ENCODE results near the gene CETP.
"Not testable (repeated sequence)": the region's sequence is repeated elsewhere in the genome, so short reads cannot be mapped to it uniquely, and the experiment has no call there.

CETP gene

DNA sequence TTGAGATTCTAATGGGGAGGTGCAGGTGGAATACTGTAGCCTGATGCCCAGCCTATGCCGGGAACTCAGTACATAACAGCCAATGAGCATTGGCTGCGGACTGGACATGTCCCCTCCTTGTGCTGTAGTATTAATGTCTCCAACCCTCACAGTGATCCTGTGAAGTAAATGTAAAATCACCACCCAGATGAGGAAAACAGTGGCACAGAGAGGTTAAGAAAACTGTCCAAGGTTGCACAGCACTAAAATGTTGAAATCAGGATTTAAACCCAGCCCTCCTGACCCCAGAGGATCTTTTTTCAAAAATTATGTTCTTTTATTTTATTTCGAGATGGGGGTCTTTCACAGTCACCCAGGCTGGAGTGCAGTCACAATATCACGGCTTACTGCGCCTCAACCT, 35.5 kb downstream of the CETP start:
- no peak for DNase-seq (ENCODE audit: low read depth, low spot score)

DNA sequence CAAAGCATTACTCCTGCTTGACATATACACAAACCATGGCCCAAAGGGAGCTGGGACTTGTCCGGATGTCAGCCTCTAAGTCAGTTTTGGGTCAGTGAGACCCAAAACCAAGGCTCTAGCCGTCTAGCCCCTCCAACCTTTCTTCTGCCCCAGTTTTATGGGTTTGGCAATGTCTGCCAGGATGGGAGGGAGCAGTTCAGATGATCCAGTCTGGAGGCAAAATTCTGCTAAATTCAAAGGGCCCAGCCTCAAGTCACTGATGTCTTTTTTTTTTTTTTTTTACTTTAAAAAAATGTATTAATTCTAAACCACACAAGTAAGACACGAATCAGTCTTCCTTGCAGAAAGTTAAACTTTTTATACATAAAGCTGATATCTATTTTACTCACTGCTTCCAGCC, 36.2 kb downstream of the CETP start:
- DNase-seq (ENCODE audit: low read depth, low spot score): no peak

DNA sequence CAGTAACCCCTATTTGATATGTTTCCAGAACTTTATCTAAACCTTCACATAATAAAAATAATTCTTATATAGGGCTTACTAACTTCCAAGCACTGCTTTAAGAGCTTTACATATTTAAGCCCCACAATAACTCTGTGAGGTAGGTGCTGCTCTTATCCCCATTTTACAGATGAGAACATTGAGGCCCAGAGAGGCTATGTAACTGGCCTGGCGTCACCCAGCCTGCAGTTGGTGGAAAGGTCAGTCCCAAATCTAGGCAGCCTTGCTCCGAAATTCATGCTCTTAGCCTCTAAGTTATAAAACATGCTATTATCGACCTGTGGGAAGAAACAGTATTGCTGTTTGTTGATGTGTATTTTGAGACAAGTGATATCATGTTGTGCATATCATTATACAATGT, 36.6 kb downstream of the CETP start:
- DNase-seq (ENCODE audit: low read depth, low spot score): no peak

DNA sequence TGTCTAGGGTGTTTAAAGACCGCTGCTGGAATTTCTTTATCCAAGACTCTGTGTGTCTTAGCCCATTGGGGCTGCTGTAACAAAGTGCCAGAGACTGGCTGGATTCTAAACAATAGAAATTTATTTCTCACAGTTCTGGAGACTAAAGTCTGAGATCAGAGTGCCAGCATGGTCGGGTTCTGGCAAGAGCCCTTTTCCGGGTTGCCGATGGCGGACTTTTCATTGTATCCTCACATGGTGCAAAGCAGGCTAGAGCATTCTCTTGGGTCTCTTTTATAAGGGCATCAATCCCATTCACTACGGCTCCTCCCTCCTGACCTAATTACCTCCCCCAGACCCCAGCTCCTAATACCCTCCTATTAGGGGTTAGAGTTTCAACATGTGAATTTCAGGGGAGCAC, 37.1 kb downstream of the CETP start:
- no peak for DNase-seq (ENCODE audit: low read depth, low spot score)

DNA sequence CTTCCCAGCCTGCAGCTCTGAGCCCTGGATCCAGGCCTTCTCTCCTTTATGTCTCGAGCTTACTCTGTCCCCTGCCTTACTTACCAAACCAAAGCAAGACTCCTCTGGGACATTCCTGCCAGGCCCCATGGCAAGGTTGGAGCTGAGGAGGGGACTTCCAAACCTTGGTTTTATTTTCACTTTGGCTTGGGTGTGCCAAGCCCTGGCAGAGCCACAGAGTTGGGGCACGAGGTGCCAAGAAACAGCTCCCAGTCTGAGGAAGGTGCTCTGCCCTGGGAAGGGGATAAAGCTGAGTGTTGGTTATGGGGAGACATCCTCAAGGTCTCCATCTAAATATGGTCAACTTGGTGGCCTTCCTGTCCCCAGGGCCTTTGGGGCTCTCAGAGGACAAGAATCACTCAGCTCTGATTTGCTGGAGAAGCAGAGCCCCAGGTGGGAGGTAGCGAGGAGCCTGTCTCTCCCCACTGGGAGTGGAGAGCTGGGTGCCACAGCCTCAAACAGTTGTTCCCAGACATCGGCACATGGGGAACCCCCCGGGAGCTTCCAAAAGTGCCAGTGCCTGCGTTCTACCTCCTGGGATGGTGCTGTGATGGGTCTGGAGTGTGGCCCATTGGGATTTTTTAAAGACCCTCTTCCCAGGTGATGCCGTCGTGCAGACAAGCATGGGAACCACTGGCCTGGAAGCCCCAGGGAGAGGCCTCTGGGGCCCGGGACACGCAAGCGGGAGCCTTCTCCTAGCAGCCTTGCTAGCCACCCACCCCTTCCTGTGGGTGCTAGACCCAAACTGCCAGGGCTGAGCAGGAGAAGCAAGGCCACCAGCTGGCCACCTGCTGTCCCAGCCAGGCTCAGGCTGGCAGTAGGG, 37.9 kb downstream of the CETP start:
- no peak for DNase-seq (ENCODE audit: low read depth, low spot score)

DNA sequence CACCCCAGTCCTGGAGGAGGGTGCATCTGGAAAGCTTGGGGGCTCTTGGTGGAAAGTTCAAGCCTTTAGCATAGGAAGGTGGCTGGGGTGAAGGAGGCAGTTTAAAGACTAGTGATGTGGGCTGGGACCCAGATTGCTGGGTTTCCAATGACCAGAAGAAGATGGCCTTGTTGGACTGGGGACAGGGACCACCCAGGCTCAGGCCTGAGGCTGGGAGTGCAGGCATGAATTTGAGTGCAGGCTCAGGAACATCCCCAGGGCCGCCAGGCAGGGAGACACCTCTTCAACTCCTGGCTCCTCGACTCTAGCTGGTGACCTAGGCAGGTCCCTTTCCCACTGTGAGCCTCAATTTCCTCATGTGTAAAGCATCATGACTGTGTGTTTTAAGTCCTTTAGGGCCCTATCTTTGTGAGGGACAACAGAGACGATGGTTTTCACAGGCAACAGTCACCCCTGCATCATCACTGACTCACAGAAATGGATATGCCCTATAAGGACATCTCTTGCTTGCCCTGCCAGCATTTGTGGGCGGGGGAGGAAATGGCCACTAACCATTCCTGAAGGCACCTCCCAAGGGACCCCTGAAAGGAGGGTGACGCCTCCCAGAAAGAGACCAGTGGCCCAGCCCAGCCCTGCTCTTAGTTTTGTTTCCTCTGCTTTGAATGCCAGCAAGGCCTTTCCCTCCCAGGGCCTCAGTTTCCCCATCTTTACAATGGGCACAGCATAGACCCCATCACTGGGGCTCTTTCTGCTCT, 38.7 kb downstream of the CETP start:
- peak; percentile 65 for DNase-seq (ENCODE audit: low read depth, low spot score)

DNA sequence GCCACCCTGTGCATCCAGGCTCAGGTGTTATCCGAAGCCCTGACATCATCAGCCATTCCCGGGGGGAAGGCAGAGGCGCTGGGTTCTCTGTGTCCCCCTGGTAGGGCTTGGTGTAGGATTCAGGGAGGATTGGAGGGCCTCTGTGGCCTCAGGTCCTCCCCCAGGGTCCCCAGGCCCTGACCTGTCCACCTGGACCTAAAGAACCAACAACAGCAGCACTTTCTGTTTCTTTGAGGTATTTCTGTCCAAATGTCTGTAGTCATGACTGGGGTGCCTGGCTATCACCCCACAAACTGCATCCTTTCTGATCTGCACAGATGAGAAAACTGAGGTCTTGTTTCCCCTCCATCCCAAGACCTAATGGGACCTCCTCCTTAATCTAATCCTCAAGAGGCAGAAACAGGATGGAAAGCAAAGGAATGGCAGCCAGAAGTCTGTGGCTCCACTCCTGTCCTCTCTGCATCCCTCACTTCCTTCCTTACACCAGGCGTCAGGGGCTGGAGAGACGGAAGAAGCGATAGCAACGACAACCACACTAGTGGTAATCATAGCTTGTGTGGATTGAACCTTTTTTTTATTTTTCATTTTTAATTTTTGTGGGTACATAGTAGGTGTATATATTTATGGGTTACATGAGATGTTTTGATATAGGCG, 39.4 kb downstream of the CETP start:
- DNase-seq (ENCODE audit: low read depth, low spot score): no peak

DNA sequence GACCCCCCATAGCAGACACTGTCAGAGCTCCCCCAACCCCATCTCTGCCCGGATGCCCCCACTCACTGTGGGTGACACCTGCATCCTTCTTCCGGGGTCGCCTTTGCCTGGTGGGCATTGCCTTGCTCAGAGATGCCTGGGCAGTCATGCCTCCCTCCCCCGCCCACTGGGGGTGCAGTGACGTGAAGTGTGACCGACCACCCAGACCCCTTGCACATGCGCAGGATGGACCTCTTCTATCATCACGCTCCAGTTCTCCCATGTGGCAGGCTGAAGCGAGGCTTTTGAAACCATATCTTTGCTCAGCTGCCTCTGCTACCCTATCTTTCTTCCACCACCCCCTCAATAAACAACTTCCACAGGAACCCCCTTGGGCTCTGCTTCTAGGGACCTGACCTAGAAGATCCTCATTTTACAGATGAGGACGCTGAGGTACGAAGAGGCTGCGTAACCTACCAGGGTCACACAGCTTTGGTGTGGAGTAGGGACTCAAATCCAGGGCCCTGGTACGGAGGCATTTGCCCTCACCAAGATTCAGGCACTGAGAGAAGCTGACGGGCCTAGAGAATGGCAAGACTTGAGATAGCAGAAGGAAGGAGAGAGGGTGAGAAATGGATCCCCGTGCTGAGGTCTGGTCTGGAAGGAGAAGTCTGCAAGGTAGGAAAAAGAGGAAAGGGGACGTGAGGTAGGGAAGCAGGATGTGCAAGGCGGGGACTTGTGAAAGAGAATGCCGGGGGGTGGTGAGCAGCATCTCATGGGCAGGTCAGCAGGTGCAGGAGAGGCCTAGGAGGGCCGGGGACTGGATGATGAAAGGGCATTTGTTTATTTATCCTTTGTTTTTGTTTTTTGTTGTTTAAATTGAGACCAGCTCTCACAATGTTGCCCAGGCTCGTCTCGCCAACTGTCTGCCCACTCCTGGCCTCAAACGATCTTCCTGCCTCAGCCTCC, 42.0 kb downstream of the CETP start:
- DNase-seq (ENCODE audit: low read depth, low spot score): no peak

DNA sequence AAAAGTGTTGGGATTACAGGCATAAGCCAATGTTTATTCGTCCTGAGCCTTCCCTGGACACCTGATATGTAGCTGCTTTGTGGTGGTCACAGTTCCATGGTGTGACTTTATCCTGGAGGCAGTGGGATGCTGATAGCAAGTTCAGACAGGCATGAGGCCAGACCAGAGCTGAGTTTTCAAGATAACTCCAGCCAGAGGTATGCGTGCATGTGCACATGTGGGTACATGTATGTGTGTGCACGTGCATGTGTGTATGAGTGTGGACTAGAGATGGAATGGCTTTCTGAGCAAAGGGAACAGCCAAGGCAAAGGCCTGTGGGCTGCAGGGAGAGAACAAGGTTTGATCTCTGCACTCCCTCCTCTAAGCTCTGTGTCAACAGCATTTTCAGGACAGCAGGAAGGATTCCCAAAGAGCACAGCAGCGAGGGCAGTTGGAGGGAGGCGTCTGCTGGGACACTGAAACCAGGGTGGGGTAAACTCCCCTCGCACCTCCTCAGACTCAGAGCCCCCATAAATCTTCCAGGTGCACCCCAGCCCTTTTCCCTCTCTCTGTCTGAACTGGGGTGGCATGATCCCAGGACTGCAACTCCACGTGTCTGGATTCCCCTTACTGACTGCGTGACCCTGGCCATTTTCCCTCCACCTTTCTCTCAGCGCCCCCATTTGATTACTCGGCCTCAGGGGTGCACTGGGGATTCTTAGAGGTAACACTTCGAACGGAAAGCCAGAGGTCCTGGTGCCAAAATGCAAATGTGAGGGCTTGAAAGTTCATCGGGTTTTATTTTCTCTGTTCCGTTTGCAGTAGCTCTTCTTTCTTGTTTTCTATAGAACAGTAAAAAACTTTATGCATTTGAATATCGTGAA, 42.9 kb downstream of the CETP start:
- DNase-seq (ENCODE audit: low read depth, low spot score): no peak

DNA sequence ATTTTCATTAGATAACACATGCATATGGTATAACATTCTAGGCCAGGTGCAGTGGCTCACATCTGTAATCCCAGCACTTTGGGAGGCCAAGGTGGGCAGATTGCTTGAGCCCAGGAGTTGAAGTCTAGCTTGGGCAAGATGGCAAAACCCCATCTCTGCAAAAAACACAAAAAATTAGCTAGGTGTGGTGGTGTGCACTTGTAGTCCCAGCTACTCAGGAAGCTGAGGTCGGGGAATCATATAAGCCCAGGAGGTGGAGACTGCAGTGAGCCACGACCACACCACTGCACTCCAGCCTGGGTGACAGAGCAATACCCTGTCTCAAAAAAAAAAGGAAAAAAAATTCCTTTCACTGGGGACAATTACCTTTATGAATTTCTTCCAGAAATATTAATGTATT, 43.8 kb downstream of the CETP start:
- DNase-seq (ENCODE audit: low read depth, low spot score): not testable (repeated sequence)

DNA sequence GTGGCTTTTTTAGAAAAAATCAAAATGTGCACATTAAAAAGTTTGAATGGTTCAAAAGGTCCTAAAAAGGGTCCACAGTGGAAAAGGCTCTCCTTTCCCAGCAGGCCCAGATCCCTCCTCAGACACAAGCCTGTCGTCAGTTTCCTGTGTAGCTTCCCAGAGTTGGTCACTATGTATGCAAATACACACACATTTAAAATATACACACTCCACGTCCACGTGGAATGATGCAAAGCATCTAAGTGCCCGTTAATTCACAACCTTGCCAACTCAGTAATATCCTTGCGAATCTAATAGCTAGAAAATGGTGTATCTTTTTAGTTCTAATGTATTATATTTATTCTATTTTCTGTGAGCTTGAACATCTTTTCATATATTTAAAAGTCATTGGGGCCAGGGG, 45.3 kb downstream of the CETP start:
- DNase-seq (ENCODE audit: low read depth, low spot score): no peak

DNA sequence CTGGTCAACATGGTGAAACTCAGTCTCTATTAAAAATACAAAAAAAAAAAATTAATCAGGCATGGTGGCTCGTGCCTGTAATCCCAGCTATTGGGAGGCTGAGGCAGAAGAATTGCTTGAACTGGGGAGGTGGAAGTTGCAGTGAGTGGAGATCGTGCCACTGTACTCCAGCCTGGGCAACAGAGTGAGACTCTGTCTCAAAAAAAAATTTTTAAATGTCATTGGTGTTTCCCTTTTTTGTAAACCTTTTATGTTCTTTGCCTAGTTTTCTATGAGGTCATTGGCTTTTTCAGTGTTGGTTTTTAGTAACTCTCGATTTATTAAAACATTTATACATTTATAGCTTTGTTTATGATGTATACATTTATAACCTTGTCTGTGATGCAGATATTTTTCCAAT, 45.8 kb downstream of the CETP start:
- DNase-seq (ENCODE audit: low read depth, low spot score): no peak

DNA sequence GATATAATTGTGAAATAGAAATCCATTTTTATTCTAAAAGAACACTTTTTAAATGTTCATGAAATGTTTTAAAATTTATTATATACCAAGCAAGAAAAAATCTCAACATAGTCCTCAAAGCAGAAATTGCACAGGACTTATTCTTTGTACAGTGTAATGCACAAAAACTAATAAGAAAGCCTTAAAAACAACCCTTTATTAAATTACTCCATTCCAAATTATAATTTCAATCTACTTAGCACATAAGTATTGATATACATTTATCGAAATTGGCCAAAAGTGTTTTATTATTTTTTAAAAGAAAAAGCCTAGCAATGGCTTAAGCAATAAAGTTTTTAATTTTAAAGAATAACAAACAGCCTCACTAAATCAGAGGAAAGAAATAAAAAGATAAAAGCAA, 46.7 kb downstream of the CETP start:
- no peak for DNase-seq (ENCODE audit: low read depth, low spot score)

DNA sequence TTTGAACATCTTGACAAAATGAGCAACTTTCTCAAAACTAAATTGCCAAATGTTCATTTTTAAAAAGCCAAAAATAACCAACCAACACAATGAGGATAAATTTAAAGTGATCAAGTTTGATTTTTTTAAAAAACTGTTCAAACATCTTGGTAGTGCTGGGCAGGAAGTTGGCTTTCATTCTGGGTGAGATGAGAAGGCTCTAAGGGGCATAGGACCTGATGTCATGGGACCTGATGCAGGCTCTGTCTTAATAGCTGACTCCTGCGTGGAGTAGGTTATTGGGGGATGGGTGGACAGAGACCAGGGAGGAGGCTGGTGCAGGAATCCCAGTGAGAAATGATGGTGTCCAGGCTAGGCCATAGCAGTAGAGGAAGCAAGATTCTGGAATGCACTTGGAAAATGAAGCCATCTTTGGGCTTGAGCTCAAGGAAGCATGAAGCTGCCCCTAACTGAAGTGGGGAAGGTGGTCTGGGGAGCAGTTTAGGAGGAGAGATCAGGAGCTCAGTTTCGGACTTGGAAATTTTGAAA, 48.0 kb downstream of the CETP start:
- DNase-seq (ENCODE audit: low read depth, low spot score): no peak

DNA sequence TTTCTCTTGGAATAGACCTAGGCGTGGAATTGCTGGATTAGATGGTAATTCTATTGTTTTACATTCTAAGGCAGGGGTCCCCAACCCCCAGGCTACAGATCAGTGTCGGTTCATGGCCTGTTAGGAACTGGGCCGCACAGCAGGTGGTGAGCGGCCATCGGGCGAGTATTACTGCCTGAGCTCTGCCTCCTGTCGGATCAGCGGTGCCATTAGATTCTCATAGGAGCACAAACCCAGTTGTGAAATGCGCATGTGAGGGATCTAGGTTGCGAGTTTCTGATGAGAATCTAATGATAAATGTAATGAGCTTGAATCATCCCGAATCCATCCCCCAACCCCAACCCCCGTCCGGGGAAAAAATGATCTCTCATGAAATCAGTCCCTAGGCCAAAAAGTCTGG, 50.6 kb downstream of the CETP start:
- no peak for DNase-seq (ENCODE audit: low read depth, low spot score)

DNA sequence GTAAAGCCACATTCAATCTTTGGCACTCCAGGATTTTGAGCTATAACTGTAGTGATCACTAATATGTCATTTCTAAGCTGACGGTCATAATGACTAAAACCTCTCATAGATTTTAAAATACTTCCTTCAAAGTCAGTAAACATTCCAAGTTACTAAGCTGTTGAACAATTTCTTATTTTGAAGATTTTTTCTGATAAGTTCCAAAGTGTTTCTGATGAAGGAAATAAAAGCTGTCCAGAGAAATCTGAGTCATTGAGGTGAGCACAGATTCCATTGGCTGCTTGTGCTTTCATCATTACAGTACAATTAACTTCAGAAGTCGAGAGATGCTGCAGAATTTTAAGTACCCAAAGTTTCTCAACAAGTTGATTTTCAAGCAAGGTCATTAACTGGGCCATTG, 51.5 kb downstream of the CETP start:
- DNase-seq (ENCODE audit: low read depth, low spot score): peak; percentile 68

DNA sequence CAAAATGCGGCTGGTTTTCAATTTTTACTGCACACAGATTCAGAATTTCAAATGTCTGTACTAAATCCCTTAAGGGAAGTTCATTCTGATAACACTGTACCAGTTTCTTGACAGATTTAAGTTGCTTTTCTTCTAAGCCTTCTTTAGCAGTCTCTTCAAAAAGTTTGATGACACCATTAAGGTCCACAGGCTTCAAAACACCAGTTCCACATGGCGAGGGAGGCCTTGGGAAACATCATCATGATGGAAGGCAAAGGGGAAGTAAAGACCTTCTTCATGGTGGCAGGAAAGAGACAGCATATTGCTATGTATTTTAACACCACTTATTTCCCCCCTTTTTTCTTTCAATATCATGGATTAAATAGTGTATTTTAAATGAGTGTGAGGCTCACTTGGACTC, 52.2 kb downstream of the CETP start:
- DNase-seq (ENCODE audit: low read depth, low spot score): no peak

DNA sequence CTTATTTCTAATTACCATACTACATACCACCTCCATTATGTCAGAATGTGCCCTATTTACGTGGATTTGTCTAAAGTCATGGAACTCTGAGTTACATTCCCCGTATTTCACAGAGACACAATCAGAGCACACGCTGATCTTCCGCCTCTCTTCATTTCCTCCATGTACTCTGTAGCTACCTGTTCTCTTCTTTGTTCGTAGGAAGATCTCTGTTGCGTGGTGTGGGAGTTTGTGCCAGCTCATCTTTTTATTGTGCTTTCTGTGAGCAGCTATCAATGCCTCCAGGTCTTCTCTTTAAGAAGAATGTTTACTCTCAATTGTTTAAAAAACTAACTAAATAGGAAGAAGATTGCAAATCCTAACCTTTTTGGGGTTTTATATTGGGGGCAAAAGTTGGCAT, 54.6 kb downstream of the CETP start:
- peak; percentile 16 for DNase-seq (ENCODE audit: low read depth, low spot score)

DNA sequence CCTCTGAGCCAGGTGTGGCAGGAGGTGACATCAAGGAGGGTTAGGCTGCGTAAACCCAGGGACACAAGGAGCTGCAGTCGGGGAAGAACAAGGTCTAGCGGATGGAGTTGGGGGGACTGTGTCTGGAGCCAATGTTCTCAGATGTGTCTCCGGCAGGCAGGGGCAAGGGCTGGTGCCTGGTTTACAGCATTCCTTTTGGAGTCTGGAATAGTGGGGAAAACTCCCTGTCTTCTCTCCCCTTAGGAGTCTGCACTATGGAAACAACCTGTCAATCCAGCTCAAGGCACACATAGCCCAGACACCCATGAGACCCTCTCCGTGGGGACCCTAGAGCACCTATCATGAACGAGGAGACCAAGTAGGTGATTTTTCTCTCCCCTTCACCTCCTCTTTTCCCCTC, 55.1 kb downstream of the CETP start:
- DNase-seq (ENCODE audit: low read depth, low spot score): no peak

DNA sequence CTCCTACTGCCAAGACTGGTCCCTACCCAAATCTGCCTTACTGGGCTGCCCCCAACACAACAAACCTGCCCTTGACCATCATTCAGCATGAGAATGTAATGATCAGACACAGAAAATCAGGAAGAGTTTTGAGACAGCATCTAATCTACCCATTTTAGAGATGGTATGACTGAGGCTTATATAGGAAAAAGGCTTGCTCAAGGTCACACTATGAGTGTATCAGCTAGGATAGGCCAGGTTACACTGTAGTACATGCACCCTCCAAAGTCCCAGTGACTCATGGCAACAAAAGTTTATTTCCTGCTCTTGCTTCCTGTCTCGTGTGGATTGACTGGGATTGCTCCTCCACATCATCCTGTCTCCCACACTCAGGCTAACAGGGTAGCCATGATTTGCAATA, 55.5 kb downstream of the CETP start:
- DNase-seq (ENCODE audit: low read depth, low spot score): no peak

All from astrocyte of the hippocampus (primary cell).